Measurements from ENCODE around the gene KPTN. TPM values are rescaled to one million over a fixed set of nuclear protein-coding genes. Genes with fewer than 3 reads are reported as not detected.

Gene KPTN
- total RNA-seq, 1 donor from 2014 or later = 15.9 TPM

- no peaks in the 10 kb centered on the region for H3K9me3 Mint-ChIP-seq (ENCODE audit: unreplicated experiment)
- Histone ChIP-seq H3K9ac (ENCODE audit: low read length) (peak overlapping the region; percentile 99), H3K27ac (ENCODE audit: low read depth, low read length) (no peak overlapping the region), H3K4me2 (ENCODE audit: low read length) (peak overlapping the region; percentile 100), H3K27me3 (ENCODE audit: insufficient read depth, low read length) (no peaks in the 10 kb centered on the region), H2AFZ (ENCODE audit: low read depth, low read length) (no peak overlapping the region), H3K4me3 (ENCODE audit: insufficient read depth, low read depth, low read length) (no peak overlapping the region), H3K9me3 (ENCODE audit: insufficient read depth, low read depth, low read length) (no peaks in the 10 kb centered on the region), H3K36me3 (ENCODE audit: insufficient read depth, low read length) (no peaks in the 10 kb centered on the region), H3K4me1 (ENCODE audit: insufficient read depth, low read length) (peaks cover 19% of the 10 kb centered on the region), H4K20me1 (ENCODE audit: insufficient read depth, low read length) (peaks cover 70% of the 10 kb centered on the region), H3K79me2 (ENCODE audit: insufficient read depth, low read length) (peaks cover 74% of the 10 kb centered on the region)
- peaks cover 8% of the 10 kb centered on the region for H3K36me3 Mint-ChIP-seq (ENCODE audit: low read depth, unreplicated experiment)
- H3K4me3 Mint-ChIP-seq (ENCODE audit: unreplicated experiment) = peak overlapping the region; percentile 99
- no peaks in the 10 kb centered on the region for H3K27me3 Mint-ChIP-seq (ENCODE audit: low read depth, unreplicated experiment)
- no peak for DNase-seq (ENCODE audit: low read depth)
- H3K27ac Mint-ChIP-seq (ENCODE audit: unreplicated experiment) = peak overlapping the region; percentile 99
- TF ChIP-seq EZH2 (IDR thresholded peaks at IDR 0.05; ENCODE audit: insufficient read depth, low read length) (no peak), CTCF (IDR thresholded peaks at IDR 0.05; ENCODE audit: insufficient read depth, low read depth, low read length) (no peak)
- FAIRE-seq = no peak
- H3K4me1 Mint-ChIP-seq (ENCODE audit: low read depth, unreplicated experiment) = peaks cover 35% of the 10 kb centered on the region
These were observed 28.3 kb upstream of the KPTN start for GRCh38 chr19:47512183-47512947.

GRCh38 chr19:47511681-47512080 lies 27.7 kb upstream of the KPTN start:
- H3K4me2 ChIP-seq (ENCODE audit: low read length) = no peak overlapping the region
- no peaks in the 10 kb centered on the region for H3K9me3 ChIP-seq (ENCODE audit: insufficient read depth, low read depth, low read length)
- Mint-ChIP-seq H3K27ac (ENCODE audit: unreplicated experiment) (no peak overlapping the region), H3K36me3 (ENCODE audit: low read depth, unreplicated experiment) (peaks cover 8% of the 10 kb centered on the region), H3K4me1 (ENCODE audit: low read depth, unreplicated experiment) (peaks cover 42% of the 10 kb centered on the region), H3K9me3 (ENCODE audit: unreplicated experiment) (no peaks in the 10 kb centered on the region), H3K27me3 (ENCODE audit: low read depth, unreplicated experiment) (no peaks in the 10 kb centered on the region), H3K4me3 (ENCODE audit: unreplicated experiment) (peak overlapping the region; percentile 99)
- H3K4me3 ChIP-seq (ENCODE audit: insufficient read depth, low read depth, low read length) = no peak overlapping the region
- H3K36me3 ChIP-seq (ENCODE audit: insufficient read depth, low read length) = no peaks in the 10 kb centered on the region
- no peak overlapping the region for H3K9ac ChIP-seq (ENCODE audit: low read length)
- peaks cover 81% of the 10 kb centered on the region for H3K79me2 ChIP-seq (ENCODE audit: insufficient read depth, low read length)
- TF ChIP-seq CTCF (IDR thresholded peaks at IDR 0.05; ENCODE audit: insufficient read depth, low read depth, low read length) (no peak), EZH2 (IDR thresholded peaks at IDR 0.05; ENCODE audit: insufficient read depth, low read length) (no peak)
- no peak overlapping the region for H3K27ac ChIP-seq (ENCODE audit: low read depth, low read length)
- no peak overlapping the region for H2AFZ ChIP-seq (ENCODE audit: low read depth, low read length)
- H3K4me1 ChIP-seq (ENCODE audit: insufficient read depth, low read length) = peaks cover 19% of the 10 kb centered on the region
- FAIRE-seq (no peak), DNase-seq (ENCODE audit: low read depth) (no peak)
- H4K20me1 ChIP-seq (ENCODE audit: insufficient read depth, low read length) = peaks cover 77% of the 10 kb centered on the region
- no peaks in the 10 kb centered on the region for H3K27me3 ChIP-seq (ENCODE audit: insufficient read depth, low read length)

- H3K9me3 Mint-ChIP-seq (ENCODE audit: unreplicated experiment) = no peaks in the 10 kb centered on the region
- Histone ChIP-seq H3K79me2 (ENCODE audit: insufficient read depth, low read length) (peaks cover 85% of the 10 kb centered on the region), H4K20me1 (ENCODE audit: insufficient read depth, low read length) (peaks cover 82% of the 10 kb centered on the region), H3K36me3 (ENCODE audit: insufficient read depth, low read length) (no peaks in the 10 kb centered on the region), H2AFZ (ENCODE audit: low read depth, low read length) (no peak overlapping the region), H3K4me1 (ENCODE audit: insufficient read depth, low read length) (peaks cover 19% of the 10 kb centered on the region), H3K9ac (ENCODE audit: low read length) (no peak overlapping the region), H3K4me3 (ENCODE audit: insufficient read depth, low read depth, low read length) (no peak overlapping the region), H3K27me3 (ENCODE audit: insufficient read depth, low read length) (no peaks in the 10 kb centered on the region), H3K4me2 (ENCODE audit: low read length) (no peak overlapping the region), H3K27ac (ENCODE audit: low read depth, low read length) (no peak overlapping the region), H3K9me3 (ENCODE audit: insufficient read depth, low read depth, low read length) (no peaks in the 10 kb centered on the region)
- H3K4me3 Mint-ChIP-seq (ENCODE audit: unreplicated experiment) = peak overlapping the region; percentile 40
- DNase-seq (ENCODE audit: low read depth) (no peak), FAIRE-seq (no peak)
- TF ChIP-seq CTCF (IDR thresholded peaks at IDR 0.05; ENCODE audit: insufficient read depth, low read depth, low read length) (no peak), EZH2 (IDR thresholded peaks at IDR 0.05; ENCODE audit: insufficient read depth, low read length) (no peak)
- no peak overlapping the region for H3K27ac Mint-ChIP-seq (ENCODE audit: unreplicated experiment)
- no peaks in the 10 kb centered on the region for H3K27me3 Mint-ChIP-seq (ENCODE audit: low read depth, unreplicated experiment)
- H3K4me1 Mint-ChIP-seq (ENCODE audit: low read depth, unreplicated experiment) = peaks cover 42% of the 10 kb centered on the region
- H3K36me3 Mint-ChIP-seq (ENCODE audit: low read depth, unreplicated experiment) = peaks cover 8% of the 10 kb centered on the region
These were observed 27.1 kb upstream of the KPTN start for GRCh38 chr19:47511128-47511517.

All from astrocyte (in vitro differentiated cells and primary cell).